ENCODE data around the gene ROPN1B. TPM values are rescaled to one million over a fixed set of nuclear protein-coding genes. Genes with fewer than 3 reads are reported as not detected.

The ROPN1B gene
- total RNA-seq, 1 experiment from 2014 or later, result 2.2 TPM

GRCh38 chr3:126021224-126021623, 52.2 kb downstream of the ROPN1B start:
- Histone ChIP-seq H3K9me3 (ENCODE audit: control insufficient read depth in 1 of 2, insufficient read depth in 1 of 2, low read depth in 1 of 2, low read length in 2 of 2) (no peaks in the 10 kb centered on the region), H2AFZ (ENCODE audit: low read depth, low read length, poor library complexity, severe bottlenecking) (no peak overlapping the region), H4K20me1 (ENCODE audit: insufficient read depth) (no peaks in the 10 kb centered on the region), H3K4me2 (ENCODE audit: low read length) (no peak overlapping the region), H3K36me3 (ENCODE audit: control insufficient read depth in 1 of 2, insufficient read depth in 2 of 2, low read length in 2 of 2) (no peaks in the 10 kb centered on the region), H3K9ac (ENCODE audit: low read length) (no peak overlapping the region), H3K4me3 (replicated peaks in 1 of 2; ENCODE audit: low read depth in 1 of 2, low read length in 2 of 2) (no peak overlapping the region), H3K27ac (ENCODE audit: low read depth, low read length) (no peak overlapping the region), H3K4me1 (ENCODE audit: control insufficient read depth in 1 of 2, insufficient read depth in 2 of 2, low read length in 2 of 2) (no peaks in the 10 kb centered on the region), H3K27me3 (ENCODE audit: insufficient read depth, low read length) (no peaks in the 10 kb centered on the region), H3K79me2 (ENCODE audit: insufficient read depth, low read length) (no peaks in the 10 kb centered on the region), H3K9me2 (ENCODE audit: insufficient read depth) (no peaks in the 10 kb centered on the region)
- ATAC-seq, result no peak
- no peak for DNase-seq (ENCODE audit: low read depth, low spot score)
- TF ChIP-seq YY1 (IDR thresholded peaks at IDR 0.05; ENCODE audit: extremely low read depth, insufficient replicate concordance, low read depth, low read length) (no peak), TCF7L2 (IDR thresholded peaks at IDR 0.05; ENCODE audit: borderline replicate concordance, extremely low read depth, insufficient read depth, insufficient read length) (no peak), SRF (IDR thresholded peaks at IDR 0.05; ENCODE audit: low read depth) (no peak), ZFX (IDR thresholded peaks at IDR 0.05) (no peak), EGR1 (IDR thresholded peaks at IDR 0.05; ENCODE audit: low read depth) (no peak), ZNF274 (IDR thresholded peaks at IDR 0.05; ENCODE audit: low read depth, low read length) (no peak), CEBPB (IDR thresholded peaks at IDR 0.05; ENCODE audit: low read depth) (no peak), CTCF (IDR thresholded peaks at IDR 0.05 in 2 of 3, conservative IDR thresholded peaks at IDR 0.05 in 1 of 3; ENCODE audit: borderline replicate concordance in 1 of 3, insufficient read depth in 1 of 3, low read depth in 2 of 3, low read length in 2 of 3) (no peak), EZH2phosphoT487 (IDR thresholded peaks at IDR 0.05; ENCODE audit: borderline replicate concordance) (no peak), MAX (IDR thresholded peaks at IDR 0.05) (no peak), SIN3A (IDR thresholded peaks at IDR 0.05; ENCODE audit: low read depth) (no peak), EZH2 (IDR thresholded peaks at IDR 0.05) (no peak), REST (IDR thresholded peaks at IDR 0.05; ENCODE audit: low read depth) (no peak), CBX3 (IDR thresholded peaks at IDR 0.05; ENCODE audit: low read depth) (no peak)
- BruUV-seq (replicated peaks), result no TSS peak
- ChIA-PET POLR2A (no interaction called here), RAD21 (ENCODE audit: low non-redundant PET in 1 of 2, low total read pairs in 2 of 2, uncharacterized antibody in 2 of 2, unreplicated experiment in 2 of 2) (no interaction called here), CTCF (no interaction called here)
- intact Hi-C loops (cut with micrococcal nuclease), result no loop called here
